ENCODE data around the gene SSR1. TPM values are rescaled to one million over a fixed set of nuclear protein-coding genes. Genes with fewer than 3 reads are reported as not detected.

SSR1 gene
- total RNA-seq, 1 donor from 2014 or later: 76.1 TPM

DNA sequence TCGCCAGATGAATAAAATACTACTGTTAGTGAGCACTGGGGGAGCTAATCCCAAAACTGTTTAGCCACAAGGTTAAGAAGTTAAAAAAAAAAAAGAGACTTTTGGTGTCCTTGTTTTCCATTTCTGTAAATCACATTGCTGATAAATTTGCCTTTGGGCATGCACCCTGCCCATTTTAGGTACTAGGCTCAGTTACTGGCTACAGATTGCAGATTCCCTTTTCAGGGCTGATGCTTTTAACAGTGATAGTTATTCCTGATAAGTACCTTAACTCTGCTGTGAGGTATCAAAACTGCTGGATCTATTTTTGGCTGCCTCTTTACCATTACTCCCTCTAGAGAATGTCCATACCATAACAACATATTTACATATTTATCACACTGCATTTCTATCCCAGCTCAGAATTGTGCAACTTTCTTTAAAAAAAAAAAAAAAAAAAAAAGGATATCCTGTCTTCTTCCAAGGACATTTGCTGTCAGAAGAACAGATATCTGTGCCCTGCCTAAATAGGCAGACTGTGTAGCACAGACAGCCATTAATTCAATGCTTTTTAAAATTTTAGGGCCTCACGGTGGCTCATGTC is 94.5 kb downstream of the SSR1 start:
- DNase-seq (ENCODE audit: extremely low read depth, low read depth, low spot score): no peak

Other genes starting within 250 kb of the SSR1 start
- 27.3 and 39.4 TPM in 2 replicates for gene RREB1, start 205.2 kb downstream of the SSR1 start, total RNA-seq
- gene CAGE1, start 76.5 kb upstream of the SSR1 start, total RNA-seq: not detected in 2 replicates
- gene RIOK1, start 76.6 kb upstream of the SSR1 start, total RNA-seq: 15.5 and 22.5 TPM in 2 replicates
- gene DSP, start 228.5 kb upstream of the SSR1 start, total RNA-seq: 20.6 and 75.0 TPM in 2 replicates

Data from glomerular endothelial cell (primary cell).